Gastroesophageal sphincter (tissue), 4 donors: ENCODE measurements around the gene SFXN3. TPM values are rescaled to one million over a fixed set of nuclear protein-coding genes. Genes with fewer than 3 reads are reported as not detected.
A peak's percentile ranks its signal among the peaks of the same experiment; 100 is the strongest.

Experiments used
- ATAC-seq: fragments of 150-250 bp; one replicate; pipeline ENCODE4 v1.9.1; 2016; ENCODE audit warnings: mild to moderate bottlenecking, moderate library complexity
- H3K27ac ChIP-seq, 4 donors: fragments of 200-600 bp; sonication (generic) in 3 of 4; 1 replicate in 3 of 4; 2 replicates in 1 of 4; pipeline ENCODE4 v1.5.1; 2016 to 2019
- H3K27me3 ChIP-seq: fragments of 200-600 bp; sonication (generic); one replicate; pipeline ENCODE4 v1.5.1; 2019
- H3K36me3 ChIP-seq, 2 donors: fragments of 200-600 bp; sonication (generic); one replicate each; pipeline ENCODE4 v1.5.1; 2019; ENCODE audit warnings: control low read depth in 1 of 2
- H3K4me1 ChIP-seq, 3 donors: fragments of 200-600 bp; sonication (generic); 1 replicate in 2 of 3; 2 replicates in 1 of 3; pipeline ENCODE4 v1.5.1; 2016 to 2019; ENCODE audit warnings: control low read depth in 2 of 3
- H3K4me3 ChIP-seq, 2 donors: fragments of 200-600 bp; sonication (generic); one replicate each; pipeline ENCODE4 v1.5.1; 2019; ENCODE audit warnings: mild to moderate bottlenecking in 1 of 2, moderate library complexity in 1 of 2
- H3K9me3 ChIP-seq, 3 donors: fragments of 200-600 bp; sonication (generic); one replicate each; pipeline ENCODE4 v1.5.1; 2017 to 2019; ENCODE audit warnings: control low read depth in 2 of 3
- CTCF ChIP-seq, 4 experiments: fragments of 200-600 bp in 2 of 4; fragments of 450-650 bp in 2 of 4; sonication (generic) in 1 of 4; IDR thresholded peaks; one replicate each; pipeline ENCODE4 v1.5.1; 2017 to 2019; ENCODE audit warnings: antibody characterized with exemption in 4 of 4, mild to moderate bottlenecking in 2 of 4, moderate library complexity in 2 of 4
- EP300 ChIP-seq: sonication (generic); formaldehyde crosslinking; IDR thresholded peaks from one replicate; pipeline ENCODE4 v1.6.1; 2017; ENCODE audit warnings: antibody characterized with exemption, mild to moderate bottlenecking
- POLR2A ChIP-seq, 2 donors: fragments of 450-650 bp; IDR thresholded peaks; one replicate each; pipeline ENCODE4 v1.6.1; 2017; ENCODE audit warnings: antibody characterized with exemption in 2 of 2, mild to moderate bottlenecking in 2 of 2, moderate library complexity in 1 of 2
- POLR2AphosphoS5 ChIP-seq: sonication (generic); formaldehyde crosslinking; IDR thresholded peaks from one replicate; pipeline ENCODE4 v1.6.1; 2017; ENCODE audit warnings: antibody characterized with exemption
- WGBS, 2 donors: methylation state at CpG; one replicate each; pipeline ENCODE4 v1.1.5; 2018; ENCODE audit warnings: low coverage in 1 of 2; 5-methylcytosine and 5-hydroxymethylcytosine counted together
- total RNA-seq, 4 donors: library from RNA; depleted of rRNA; stranded (reverse); fragments of >200 nt; gene quantifications; one replicate each; pipeline ENCODE4 v1.1.0, GENCODE V29; 2016

SFXN3 gene
- total RNA-seq, 4 donors from 2014 or later = 47.5 to 84.2 (median 66.0) TPM

- Histone ChIP-seq H3K27me3 (no peaks in the 10 kb centered on the region), H3K27ac (peak overlapping the region; percentile 96 to 99 (median 99)), H3K9me3 (no peaks in the 10 kb centered on the region), H3K4me3 (peak overlapping the region; percentile 72 to 81), H3K36me3 (peaks cover 0 to 21% of the 10 kb centered on the region in 2 donors), H3K4me1 (peaks cover 1 to 46% (median 16%) of the 10 kb centered on the region in 3 donors)
- TF ChIP-seq EP300 = no peak
- TF ChIP-seq CTCF (IDR thresholded peaks at IDR 0.05) = peak in 1 of 4 experiments; percentile 8
- no peak for ATAC-seq
- WGBS, 2 donors = 0% methylated on average over 3 of the region's 46 CpGs; no CpG with 5 or more reads in 1 of the 2 donors
Measured at GRCh38 chr10:100996678-100997359, 34.2 kb upstream of the SFXN3 start.

GRCh38 chr10:100997360-100998182 is 33.5 kb upstream of the SFXN3 start:
- WGBS, 2 donors = 0% methylated on average over 2 of the region's 66 CpGs
- peaks cover 0 to 18% of the 10 kb centered on the region in 2 donors for H3K36me3 ChIP-seq
- ATAC-seq = peak; percentile 52
- peaks cover 2 to 53% (median 23%) of the 10 kb centered on the region in 3 donors for H3K4me1 ChIP-seq
- H3K27ac ChIP-seq = peak overlapping the region; percentile 96 to 99 (median 99)
- H3K9me3 ChIP-seq = no peaks in the 10 kb centered on the region
- H3K27me3 ChIP-seq = no peaks in the 10 kb centered on the region
- TF ChIP-seq CTCF (IDR thresholded peaks at IDR 0.05) (peak; percentile 92 to 95 (median 94)), POLR2A (IDR thresholded peaks at IDR 0.05) (peak in 1 of 2 donors; percentile 6), POLR2AphosphoS5 (peak; percentile 29), EP300 (no peak)
- H3K4me3 ChIP-seq = peak overlapping the region; percentile 72 to 81

- 1% methylated on average over 15 to 22 of the region's 25 CpGs for WGBS, 2 donors
- Histone ChIP-seq H3K4me1 (peaks cover 2 to 61% (median 24%) of the 10 kb centered on the region in 3 donors), H3K4me3 (peak overlapping the region; percentile 72 to 81), H3K9me3 (no peaks in the 10 kb centered on the region), H3K27me3 (no peaks in the 10 kb centered on the region), H3K27ac (peak overlapping the region; percentile 96 to 99 (median 99)), H3K36me3 (peaks cover 0 to 18% of the 10 kb centered on the region in 2 donors)
- no peak for TF ChIP-seq EP300
- no peak for TF ChIP-seq POLR2A (IDR thresholded peaks at IDR 0.05)
- no peak for TF ChIP-seq POLR2AphosphoS5
- TF ChIP-seq CTCF (IDR thresholded peaks at IDR 0.05) = no peak
- ATAC-seq = peak; percentile 39
Measured at GRCh38 chr10:100998183-100998990, 32.6 kb upstream of the SFXN3 start.

GRCh38 chr10:100998991-100999741 is 31.9 kb upstream of the SFXN3 start:
- Histone ChIP-seq H3K27ac (peak overlapping the region; percentile 96 to 99 (median 99)), H3K36me3 (peaks cover 0 to 19% of the 10 kb centered on the region in 2 donors), H3K9me3 (no peaks in the 10 kb centered on the region), H3K4me1 (peaks cover 2 to 69% (median 24%) of the 10 kb centered on the region in 3 donors), H3K27me3 (no peaks in the 10 kb centered on the region), H3K4me3 (peak overlapping the region; percentile 72 to 81)
- peak; percentile 72 for ATAC-seq
- TF ChIP-seq CTCF (IDR thresholded peaks at IDR 0.05) (peak in 3 of 4 experiments; percentile 98 to 99 (median 99)), POLR2A (IDR thresholded peaks at IDR 0.05) (peak; percentile 91 to 94), POLR2AphosphoS5 (peak; percentile 82), EP300 (no peak)
- WGBS, 2 donors = 0% methylated on average over 2 to 11 of the region's 83 CpGs
